HepG2 (cell line): Measurements from ENCODE around the gene WDR82. TPM values are rescaled to one million over a fixed set of nuclear protein-coding genes. Genes with fewer than 3 reads are reported as not detected.

Experiments
- AKAP8 ChIP-seq: sonication (generic); formaldehyde crosslinking; IDR thresholded peaks from 2 replicates; pipeline ENCODE4 v1.5.1; 2020; ENCODE audit warnings: mild to moderate bottlenecking, missing genetic modification reagents
- ASH2L ChIP-seq: fragments of 300-600, 200-600 bp; sonication (generic); IDR thresholded peaks from 2 replicates; pipeline ENCODE4 v1.7.0; 2017; ENCODE audit warnings: low read depth, mild to moderate bottlenecking, moderate library complexity, mixed read lengths, low read length; ENCODE audit not compliant: insufficient read length
- GATAD1 ChIP-seq: IDR thresholded peaks from 2 replicates; pipeline ENCODE4 v1.6.1; 2016; ENCODE audit warnings: missing genetic modification reagents, missing compliant biosample characterization
- HES4 ChIP-seq: sonication (generic); formaldehyde crosslinking; IDR thresholded peaks from 2 replicates; pipeline ENCODE4 v1.9.0; 2021; ENCODE audit warnings: mild to moderate bottlenecking, missing genetic modification reagents, borderline replicate concordance
- HOXA5 ChIP-seq: sonication (generic); formaldehyde crosslinking; IDR thresholded peaks from 2 replicates; pipeline ENCODE4 v1.4.0; 2020; ENCODE audit warnings: missing genetic modification reagents
- KDM2A ChIP-seq: sonication (generic); formaldehyde crosslinking; IDR thresholded peaks from 2 replicates; pipeline ENCODE4 v1.4.0; 2020; ENCODE audit warnings: low read depth, missing genetic modification reagents, borderline replicate concordance
- KLF9 ChIP-seq: IDR thresholded peaks from 2 replicates; pipeline ENCODE4 v1.6.1; 2016; ENCODE audit warnings: low read depth
- LCORL ChIP-seq, 2 experiments: fragments of 450-650 bp in 1 of 2; sonication (generic) in 1 of 2; formaldehyde crosslinking in 1 of 2; IDR thresholded peaks; 2 replicates each; pipeline versions ENCODE4 v1.5.0 to v1.6.1; 2017 to 2020; ENCODE audit warnings: antibody characterized with exemption in 1 of 2, missing genetic modification reagents in 1 of 2
- PCBP2 ChIP-seq: fragments of 200-400 bp; formaldehyde crosslinking; optimal IDR thresholded peaks from 2 replicates; pipeline ENCODE3; 2018; ENCODE audit warnings: low read length, low read depth; ENCODE audit not compliant: poor library complexity, severe bottlenecking
- RBM39 ChIP-seq: fragments of 200-400 bp; formaldehyde crosslinking; IDR thresholded peaks from one replicate; pipeline ENCODE4 v1.6.1; 2018; ENCODE audit warnings: antibody characterized with exemption, mild to moderate bottlenecking, low read depth, low read length; ENCODE audit not compliant: poor library complexity, severe bottlenecking
- SMC3 ChIP-seq: IDR thresholded peaks from 2 replicates; pipeline ENCODE4 v1.6.1; 2011; ENCODE audit warnings: low read length, improper control_type of control experiment
- SMYD3 ChIP-seq: sonication (generic); formaldehyde crosslinking; IDR thresholded peaks from 2 replicates; pipeline ENCODE4 v1.8.1; 2023; ENCODE audit warnings: mild to moderate bottlenecking, missing genetic modification reagents
- SP4 ChIP-seq: sonication (generic); formaldehyde crosslinking; IDR thresholded peaks from 2 replicates; pipeline ENCODE4 v1.8.1; 2023; ENCODE audit warnings: mild to moderate bottlenecking, missing genetic modification reagents
- TBX3 ChIP-seq: fragments of 450-650 bp; IDR thresholded peaks from 2 replicates; pipeline ENCODE4 v1.6.1; 2017; ENCODE audit warnings: antibody characterized with exemption, mild to moderate bottlenecking, inconsistent platforms, borderline replicate concordance
- ZNF234 ChIP-seq: sonication (generic); formaldehyde crosslinking; conservative IDR thresholded peaks from 2 replicates; pipeline ENCODE4 v1.5.1; 2020; ENCODE audit warnings: mild to moderate bottlenecking, missing genetic modification reagents
- ZNF251 ChIP-seq: sonication (generic); formaldehyde crosslinking; IDR thresholded peaks from 2 replicates; pipeline ENCODE4 v1.9.0; 2021; ENCODE audit warnings: mild to moderate bottlenecking, missing genetic modification reagents
- ZNF331 ChIP-seq: sonication (generic); formaldehyde crosslinking; IDR thresholded peaks from 2 replicates; pipeline ENCODE4 v1.4.0; 2020; ENCODE audit warnings: missing genetic modification reagents
- ZNF776 ChIP-seq: sonication (generic); formaldehyde crosslinking; IDR thresholded peaks from 2 replicates; pipeline ENCODE4 v1.4.0; 2020; ENCODE audit warnings: mild to moderate bottlenecking, missing genetic modification reagents
- polyA plus RNA-seq, 8 experiments: library from polyadenylated mRNA; depleted of rRNA in 3 of 8; stranded (reverse) in 7 of 8; unstranded in 1 of 8; fragments of >200 nt; fragmentation: Illumina TruSeq in 4 of 8; extraction: Trizol in 4 of 8; gene quantifications; 2 replicates each; pipeline versions ENCODE4 v1.2.1 to v1.2.3, GENCODE V29; 2011 to 2016; ENCODE audit warnings: low read depth in 4 of 8, missing spikeins in 1 of 8, mixed read lengths in 1 of 8; ENCODE audit not compliant: insufficient read depth in 1 of 8
- total RNA-seq, 5 experiments: library from RNA; depleted of rRNA; stranded (reverse); fragments of >200 nt; fragmentation: Illumina TruSeq; extraction: Trizol; gene quantifications; 2 replicates each; pipeline ENCODE4 v1.2.3, GENCODE V29; 2016; ENCODE audit warnings: low read depth in 1 of 5
- TF ChIP-seq, protein P1 (sequence below): IDR thresholded peaks from 2 replicates; pipeline ENCODE4 v1.6.1; 2016; ENCODE audit warnings: low read depth, missing genetic modification reagents, missing compliant biosample characterization
- TF ChIP-seq, protein P2 (sequence below): sonication (generic); formaldehyde crosslinking; IDR thresholded peaks from 2 replicates; pipeline ENCODE4 v1.8.1; 2023; ENCODE audit warnings: missing genetic modification reagents, inconsistent platforms, borderline replicate concordance
- TF ChIP-seq, protein P3 (sequence below): sonication (generic); formaldehyde crosslinking; IDR thresholded peaks from 2 replicates; pipeline ENCODE4 v1.5.1; 2020; ENCODE audit warnings: missing genetic modification reagents, mild to moderate bottlenecking, borderline replicate concordance

The WDR82 gene
- total and polyA plus RNA-seq, 2 of the 13 experiments (the other 11 are each of a cell fraction or from before 2014, with no cell fraction given) = 39.1 to 59.5 TPM

DNA sequence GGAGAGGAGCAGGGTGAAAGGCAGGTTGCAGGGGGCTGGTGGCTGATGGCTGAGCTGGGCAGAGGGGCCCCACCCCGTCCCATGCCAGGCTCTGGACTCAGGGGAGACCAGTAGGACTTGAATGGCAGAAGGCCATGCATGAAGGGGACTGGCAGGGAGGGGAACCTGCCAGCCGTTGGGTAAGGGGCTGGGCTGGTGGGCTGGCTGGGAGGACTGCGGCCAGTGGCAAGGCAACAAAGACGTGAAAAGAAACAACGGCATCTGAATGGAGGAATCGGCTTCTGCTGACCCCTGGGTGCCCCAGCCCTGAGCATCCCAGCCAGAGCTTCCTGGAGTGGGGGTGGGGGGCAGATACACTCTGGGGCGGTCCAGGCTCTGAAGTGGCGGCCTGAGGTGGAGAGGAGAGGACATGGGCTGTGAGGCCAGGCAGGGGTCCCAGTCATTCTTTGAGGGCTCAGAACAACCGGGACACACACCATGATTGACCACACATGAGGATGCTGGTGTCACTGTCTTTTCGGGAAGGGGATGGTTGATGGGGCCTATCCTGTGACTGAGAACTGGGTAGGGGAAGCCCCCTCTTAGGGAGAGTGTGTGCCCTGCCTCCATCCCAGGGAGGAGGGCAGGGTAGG lies 20.9 kb upstream of the WDR82 start (continued):
- TF ChIP-seq, protein P1, sequence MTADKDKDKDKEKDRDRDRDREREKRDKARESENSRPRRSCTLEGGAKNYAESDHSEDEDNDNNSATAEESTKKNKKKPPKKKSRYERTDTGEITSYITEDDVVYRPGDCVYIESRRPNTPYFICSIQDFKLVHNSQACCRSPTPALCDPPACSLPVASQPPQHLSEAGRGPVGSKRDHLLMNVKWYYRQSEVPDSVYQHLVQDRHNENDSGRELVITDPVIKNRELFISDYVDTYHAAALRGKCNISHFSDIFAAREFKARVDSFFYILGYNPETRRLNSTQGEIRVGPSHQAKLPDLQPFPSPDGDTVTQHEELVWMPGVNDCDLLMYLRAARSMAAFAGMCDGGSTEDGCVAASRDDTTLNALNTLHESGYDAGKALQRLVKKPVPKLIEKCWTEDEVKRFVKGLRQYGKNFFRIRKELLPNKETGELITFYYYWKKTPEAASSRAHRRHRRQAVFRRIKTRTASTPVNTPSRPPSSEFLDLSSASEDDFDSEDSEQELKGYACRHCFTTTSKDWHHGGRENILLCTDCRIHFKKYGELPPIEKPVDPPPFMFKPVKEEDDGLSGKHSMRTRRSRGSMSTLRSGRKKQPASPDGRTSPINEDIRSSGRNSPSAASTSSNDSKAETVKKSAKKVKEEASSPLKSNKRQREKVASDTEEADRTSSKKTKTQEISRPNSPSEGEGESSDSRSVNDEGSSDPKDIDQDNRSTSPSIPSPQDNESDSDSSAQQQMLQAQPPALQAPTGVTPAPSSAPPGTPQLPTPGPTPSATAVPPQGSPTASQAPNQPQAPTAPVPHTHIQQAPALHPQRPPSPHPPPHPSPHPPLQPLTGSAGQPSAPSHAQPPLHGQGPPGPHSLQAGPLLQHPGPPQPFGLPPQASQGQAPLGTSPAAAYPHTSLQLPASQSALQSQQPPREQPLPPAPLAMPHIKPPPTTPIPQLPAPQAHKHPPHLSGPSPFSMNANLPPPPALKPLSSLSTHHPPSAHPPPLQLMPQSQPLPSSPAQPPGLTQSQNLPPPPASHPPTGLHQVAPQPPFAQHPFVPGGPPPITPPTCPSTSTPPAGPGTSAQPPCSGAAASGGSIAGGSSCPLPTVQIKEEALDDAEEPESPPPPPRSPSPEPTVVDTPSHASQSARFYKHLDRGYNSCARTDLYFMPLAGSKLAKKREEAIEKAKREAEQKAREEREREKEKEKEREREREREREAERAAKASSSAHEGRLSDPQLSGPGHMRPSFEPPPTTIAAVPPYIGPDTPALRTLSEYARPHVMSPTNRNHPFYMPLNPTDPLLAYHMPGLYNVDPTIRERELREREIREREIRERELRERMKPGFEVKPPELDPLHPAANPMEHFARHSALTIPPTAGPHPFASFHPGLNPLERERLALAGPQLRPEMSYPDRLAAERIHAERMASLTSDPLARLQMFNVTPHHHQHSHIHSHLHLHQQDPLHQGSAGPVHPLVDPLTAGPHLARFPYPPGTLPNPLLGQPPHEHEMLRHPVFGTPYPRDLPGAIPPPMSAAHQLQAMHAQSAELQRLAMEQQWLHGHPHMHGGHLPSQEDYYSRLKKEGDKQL = no peak
- TF ChIP-seq ASH2L = no peak
- TF ChIP-seq, protein P2, sequence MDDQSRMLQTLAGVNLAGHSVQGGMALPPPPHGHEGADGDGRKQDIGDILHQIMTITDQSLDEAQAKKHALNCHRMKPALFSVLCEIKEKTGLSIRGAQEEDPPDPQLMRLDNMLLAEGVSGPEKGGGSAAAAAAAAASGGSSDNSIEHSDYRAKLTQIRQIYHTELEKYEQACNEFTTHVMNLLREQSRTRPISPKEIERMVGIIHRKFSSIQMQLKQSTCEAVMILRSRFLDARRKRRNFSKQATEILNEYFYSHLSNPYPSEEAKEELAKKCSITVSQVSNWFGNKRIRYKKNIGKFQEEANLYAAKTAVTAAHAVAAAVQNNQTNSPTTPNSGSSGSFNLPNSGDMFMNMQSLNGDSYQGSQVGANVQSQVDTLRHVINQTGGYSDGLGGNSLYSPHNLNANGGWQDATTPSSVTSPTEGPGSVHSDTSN (CRISPR knock-in tag) = no peak
- no peak for TF ChIP-seq SMC3
- TF ChIP-seq KDM2A (CRISPR knock-in tag) = peak; percentile 45
- no peak for TF ChIP-seq TBX3
- no peak for TF ChIP-seq ZNF251
- peak; percentile 13 for TF ChIP-seq PCBP2
- peak; percentile 28; the same call in 1 of the 2 replicates for TF ChIP-seq AKAP8
- TF ChIP-seq GATAD1 (CRISPR knock-in tag) = no peak
- TF ChIP-seq ZNF234 (CRISPR knock-in tag) = no peak
- TF ChIP-seq RBM39 = no peak
- TF ChIP-seq HES4 (CRISPR knock-in tag) = no peak
- TF ChIP-seq KLF9 (CRISPR knock-in tag) = no peak
- no peak for TF ChIP-seq SMYD3 (CRISPR knock-in tag)
- TF ChIP-seq ZNF331 (CRISPR knock-in tag) = no peak
- TF ChIP-seq, protein P3, sequence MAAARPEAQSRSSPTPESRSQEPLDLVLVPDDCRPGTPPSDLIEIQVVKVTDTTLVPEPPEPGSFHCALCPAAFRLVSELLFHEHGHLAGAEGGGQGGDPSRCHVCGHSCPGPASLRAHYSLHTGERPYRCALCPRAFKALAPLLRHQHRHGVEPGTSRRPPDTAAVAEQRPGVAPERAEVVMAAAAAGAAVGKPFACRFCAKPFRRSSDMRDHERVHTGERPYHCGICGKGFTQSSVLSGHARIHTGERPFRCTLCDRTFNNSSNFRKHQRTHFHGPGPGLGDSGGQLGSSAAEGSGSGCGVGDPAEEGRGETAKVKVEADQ (CRISPR knock-in tag) = no peak
- TF ChIP-seq HOXA5 (CRISPR knock-in tag) = no peak
- no peak for TF ChIP-seq LCORL (IDR thresholded peaks at IDR 0.05)
- 0 out of 2 replicates have a peak, but pooled peaks have one; percentile 1 for TF ChIP-seq LCORL (CRISPR knock-in tag; IDR thresholded peaks at IDR 0.05)
- TF ChIP-seq ZNF776 (CRISPR knock-in tag) = no peak
- TF ChIP-seq SP4 (CRISPR knock-in tag) = no peak
